Kidney glomerular epithelial cell (primary cell): Measurements from ENCODE around the gene MICALL1.
"Not testable (repeated sequence)": the region's sequence is repeated elsewhere in the genome, so short reads cannot be mapped to it uniquely, and the experiment has no call there.

Experiments
- DNase-seq: peaks from one replicate; lab custom pipeline; 2025; lab: John Stamatoyannopoulos, UW

Gene MICALL1

GRCh38 chr22:37959231-37959825, 53.2 kb downstream of the MICALL1 start:
- no peak for DNase-seq

GRCh38 chr22:37961062-37961461, 55.0 kb downstream of the MICALL1 start:
- no peak for DNase-seq

GRCh38 chr22:37965940-37966664, 60.0 kb downstream of the MICALL1 start:
- no peak for DNase-seq

GRCh38 chr22:37967147-37967546, 61.0 kb downstream of the MICALL1 start:
- no peak for DNase-seq

- DNase-seq, result no peak
These were observed 61.7 kb downstream of the MICALL1 start for GRCh38 chr22:37967637-37968451.

- no peak for DNase-seq
These were observed 62.6 kb downstream of the MICALL1 start for GRCh38 chr22:37968452-37969251.

GRCh38 chr22:37970864-37971263, 64.8 kb downstream of the MICALL1 start:
- no peak for DNase-seq

- no peak for DNase-seq
These were observed 65.7 kb downstream of the MICALL1 start for GRCh38 chr22:37971475-37972434.

- DNase-seq, result no peak
These were observed 66.4 kb downstream of the MICALL1 start for GRCh38 chr22:37972527-37972926.

- no peak for DNase-seq
These were observed 67.4 kb downstream of the MICALL1 start for GRCh38 chr22:37973271-37974170.

GRCh38 chr22:37975153-37975552, 69.1 kb downstream of the MICALL1 start:
- no peak for DNase-seq

GRCh38 chr22:37976022-37976421, 69.9 kb downstream of the MICALL1 start:
- not testable (repeated sequence) for DNase-seq

- DNase-seq, result no peak
These were observed 70.5 kb downstream of the MICALL1 start for GRCh38 chr22:37976547-37976946.

- DNase-seq, result no peak
These were observed 73.7 kb downstream of the MICALL1 start for GRCh38 chr22:37979782-37980181.

GRCh38 chr22:37981282-37982011, 75.3 kb downstream of the MICALL1 start:
- DNase-seq, result no peak

- no peak for DNase-seq
These were observed 76.2 kb downstream of the MICALL1 start for GRCh38 chr22:37982151-37982785.

- DNase-seq, result no peak
These were observed 77.1 kb downstream of the MICALL1 start for GRCh38 chr22:37982938-37983859.
